ENCODE data around the gene TIMP2. TPM values are rescaled to one million over a fixed set of nuclear protein-coding genes. Genes with fewer than 3 reads are reported as not detected.
"Not testable (repeated sequence)": the region's sequence is repeated elsewhere in the genome, so short reads cannot be mapped to it uniquely, and the experiment has no call there.

Gene TIMP2
- total and polyA plus RNA-seq, 2 of the 13 experiments (the other 11 are each of a cell fraction or from before 2014, with no cell fraction given), result 3.8 to 8.5 TPM

GRCh38 chr17:78962984-78963348 is 37.8 kb upstream of the TIMP2 start (continued):
- not testable (repeated sequence) for TF ChIP-seq NONO (IDR thresholded peaks at IDR 0.05)
- TF ChIP-seq NONO (CRISPR knock-in tag; conservative IDR thresholded peaks at IDR 0.05) (0 out of 2 replicates have a peak, but pooled peaks have one; percentile 13), IKZF4 (CRISPR knock-in tag; IDR thresholded peaks at IDR 0.05; ENCODE audit: borderline replicate concordance, low read depth, not compliant biosample characterization) (peak; percentile 15), ZNF580 (CRISPR knock-in tag; IDR thresholded peaks at IDR 0.05; ENCODE audit: borderline replicate concordance, low read depth) (0 out of 2 replicates have a peak, but pooled peaks have one; percentile 13), KDM5B (CRISPR knock-in tag; IDR thresholded peaks at IDR 0.05; ENCODE audit: borderline replicate concordance) (0 out of 2 replicates have a peak, but pooled peaks have one; percentile 0)

GRCh38 chr17:78962345-78962983 is 37.3 kb upstream of the TIMP2 start:
- WGBS (ENCODE audit: low lambda C conversion rate), result 3% methylated on average over 15 of the region's 19 CpGs
- ChIA-PET CTCF (ENCODE audit: low intra/inter-chr PET ratio, low total read pairs) (no interaction called here), POLR2A (interaction anchor here (0.5 to 3.5 kb wide), 24 partner anchors 10 to 654 kb away, joined by 3 to 51 read pairs (median 4); partner anchors contain the start of genes CANT1, ENGASE and LGALS3BP)
- Histone ChIP-seq H4K20me1 (ENCODE audit: insufficient read depth, low read length) (no peaks in the 10 kb centered on the region), H3K4me1 (ENCODE audit: insufficient read depth, low read length) (peaks cover 61% of the 10 kb centered on the region), H3K36me3 (replicated peaks in 1 of 2; ENCODE audit: control insufficient read depth in 1 of 2, insufficient read depth in 2 of 2, low read length in 2 of 2) (no peaks in the 10 kb centered on the region), H3K27ac (ENCODE audit: extremely low read length, insufficient read depth, low read length) (peak overlapping the region; percentile 70), H3K4me3 (replicated peaks in 1 of 3; ENCODE audit: insufficient read depth in 1 of 3, low read depth in 2 of 3, low read length in 3 of 3) (no peak overlapping the region), H3K9me3 (ENCODE audit: low read length) (no peaks in the 10 kb centered on the region), H3K79me2 (ENCODE audit: insufficient read depth, low read length) (no peaks in the 10 kb centered on the region), H3K4me2 (ENCODE audit: low read depth, low read length) (peak overlapping the region; percentile 38), H3K27me3 (ENCODE audit: control insufficient read depth in 1 of 2, insufficient read depth in 2 of 2, low read length in 2 of 2) (peaks cover 0 to 1% of the 10 kb centered on the region in 2 experiments; a peak in 3 of 5 replicates), H2AFZ (ENCODE audit: low read length) (no peak overlapping the region), H3K9ac (ENCODE audit: insufficient read depth, low read depth, low read length) (peak overlapping the region; percentile 43)
- FAIRE-seq (peak; percentile 99), DNase-seq (ENCODE audit: low spot score) (peak; percentile 96), ATAC-seq (peak; percentile 91)
- no TSS peak for BruUV-seq (replicated peaks)
- in situ Hi-C loops (cut with HindIII; ENCODE audit: extremely low pct_ligation_motif_present, low pct_unique_long_range_greater_than_20kb) (no loop called here), intact Hi-C loops (cut with micrococcal nuclease; ENCODE audit: unreplicated experiment) (loop anchor here (2.0 to 5.0 kb wide), 2 partner anchors 35 to 98 kb away; partner anchors contain the start of gene TIMP2)
- TF ChIP-seq FOSL1 (CRISPR knock-in tag; IDR thresholded peaks at IDR 0.05; ENCODE audit: borderline replicate concordance) (peak; percentile 69; the same call in 1 of the 2 replicates), POLR2G (IDR thresholded peaks at IDR 0.05; ENCODE audit: low read depth, low read length) (no peak), ZNF101 (CRISPR knock-in tag; IDR thresholded peaks at IDR 0.05; ENCODE audit: borderline replicate concordance, low read depth) (no peak), ZNF567 (CRISPR knock-in tag; IDR thresholded peaks at IDR 0.05; ENCODE audit: borderline replicate concordance) (peak; percentile 82; the same call in 1 of the 2 replicates), RAD21 (CRISPR knock-in tag; IDR thresholded peaks at IDR 0.05) (peak; percentile 10; the same call in 1 of the 2 replicates), NFKB2 (CRISPR knock-in tag; IDR thresholded peaks at IDR 0.05; ENCODE audit: borderline replicate concordance) (0 out of 2 replicates have a peak, but pooled peaks have one; percentile 43), ATF2 (CRISPR knock-in tag; IDR thresholded peaks at IDR 0.05) (peak; percentile 94), CEBPZ (IDR thresholded peaks at IDR 0.05; ENCODE audit: low read length) (no peak), SIN3A (IDR thresholded peaks at IDR 0.05; ENCODE audit: borderline replicate concordance, low read depth, low read length) (no peak), ZNF256 (CRISPR knock-in tag; conservative IDR thresholded peaks at IDR 0.05) (0 out of 2 replicates have a peak, but pooled peaks have one; percentile 29), ZNF547 (CRISPR knock-in tag; IDR thresholded peaks at IDR 0.05) (no peak; the same call in 1 of the 2 replicates), ZNF331 (CRISPR knock-in tag; IDR thresholded peaks at IDR 0.05) (peak; percentile 61)
